Measurements from ENCODE around the gene CCDC85B.

DNA sequence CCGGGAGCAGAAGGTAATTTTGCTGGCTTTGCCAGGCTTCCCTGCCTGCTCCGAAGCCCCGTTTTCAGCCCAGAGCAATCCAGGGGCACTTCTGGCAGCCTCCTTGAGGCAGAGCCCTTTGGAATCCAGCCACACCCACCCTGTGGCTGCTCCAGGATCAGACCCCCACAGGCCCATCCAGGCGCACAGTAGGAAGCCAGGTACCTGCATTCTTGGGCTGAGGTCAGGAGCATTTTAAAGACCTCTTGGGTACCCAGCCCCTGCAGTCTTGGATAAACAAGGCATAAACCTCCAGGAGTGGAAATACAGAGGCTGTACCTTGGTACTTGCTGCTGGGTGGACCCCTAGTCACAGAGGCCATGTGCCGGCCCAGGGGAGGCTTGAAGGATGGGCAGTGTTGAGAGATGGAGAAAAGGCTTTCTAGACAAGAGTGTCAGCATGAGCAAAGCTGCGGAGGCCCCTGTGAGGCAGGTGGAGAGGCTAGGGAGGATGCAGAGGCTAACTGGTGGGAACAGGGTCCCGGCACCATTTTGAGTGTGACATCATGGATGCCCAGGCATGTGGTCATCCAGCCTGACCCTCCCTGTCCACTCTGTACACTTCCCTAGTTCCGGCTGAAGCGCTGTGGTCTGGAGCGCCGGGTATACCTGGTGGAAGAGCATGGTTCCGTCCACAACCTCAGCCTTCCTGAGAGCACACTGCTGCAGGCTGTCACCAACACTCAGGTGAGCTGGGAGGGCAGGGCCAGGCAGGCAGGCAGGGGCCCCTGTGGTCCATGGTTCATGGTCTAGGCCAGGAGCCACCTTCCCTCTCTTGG lies 26.4 kb upstream of the CCDC85B start:
- no peak for TF ChIP-seq CTCF (IDR thresholded peaks at IDR 0.05)
- no peak for TF ChIP-seq MAX (CRISPR knock-in tag; IDR thresholded peaks at IDR 0.05)
- TF ChIP-seq TEAD4 (CRISPR knock-in tag; IDR thresholded peaks at IDR 0.05) = no peak
- TF ChIP-seq KAT7 (CRISPR knock-in tag; IDR thresholded peaks at IDR 0.05; ENCODE audit: borderline replicate concordance) = no peak
- TF ChIP-seq NR3C1 (CRISPR knock-in tag; conservative IDR thresholded peaks at IDR 0.05; ENCODE audit: low read depth) = no peak
- no peak for TF ChIP-seq ZNF671 (CRISPR knock-in tag; IDR thresholded peaks at IDR 0.05)
- TF ChIP-seq TCF7 (CRISPR knock-in tag; IDR thresholded peaks at IDR 0.05; ENCODE audit: low read depth) = no peak
